UCSD-AML1 (cell line): ENCODE measurements around the gene XKRX.

Experiments
- DNase-seq: peaks from one replicate; lab custom pipeline; 2025; ENCODE audit not compliant: unreplicated experiment; lab: John Stamatoyannopoulos, UW

XKRX gene

DNA sequence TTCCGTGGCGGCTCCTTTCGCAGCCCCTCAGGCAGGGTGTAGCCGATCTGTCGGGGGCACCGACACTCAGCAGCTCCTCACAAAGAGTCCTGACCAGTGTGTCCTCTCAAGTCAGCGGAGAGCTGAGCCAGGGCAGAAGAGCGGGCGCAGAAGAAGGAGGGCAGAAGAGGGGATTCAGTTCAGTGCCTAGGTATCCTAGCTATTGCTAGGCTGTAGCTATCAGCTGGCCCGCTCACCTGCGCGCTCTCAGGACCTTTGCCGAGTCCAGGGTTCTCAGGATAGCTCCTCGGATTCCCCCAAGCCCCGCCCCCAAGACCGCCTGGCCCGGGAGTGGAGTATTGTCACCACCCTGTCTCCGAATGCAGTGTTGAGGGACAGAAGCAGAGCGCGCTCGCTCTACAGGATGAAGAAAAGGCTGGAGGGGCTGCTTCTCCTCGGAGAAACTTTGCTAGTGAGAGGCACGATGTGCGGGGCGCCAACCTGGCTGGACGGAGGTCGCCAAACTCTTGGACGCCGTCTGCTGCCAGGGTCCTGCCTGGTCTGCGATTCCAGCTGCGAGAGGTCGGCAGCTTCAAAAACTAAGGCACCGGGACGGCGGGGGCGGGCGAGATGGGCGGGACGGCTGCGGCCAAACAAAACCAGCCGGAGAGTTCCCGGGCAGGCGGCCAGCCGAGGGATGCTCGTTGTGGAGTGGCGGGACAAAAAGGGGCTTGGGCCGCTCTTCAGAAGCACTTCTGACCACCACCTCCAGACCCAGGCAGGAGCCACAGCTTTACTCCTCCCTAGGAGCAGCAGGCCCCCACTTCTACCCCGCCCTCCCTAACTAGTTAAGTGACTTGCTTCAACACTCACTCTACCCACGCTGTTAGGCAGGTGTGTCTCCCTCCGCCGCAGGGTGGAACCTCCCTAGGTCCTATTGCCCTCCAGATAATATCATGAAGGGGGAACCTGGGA, at the start of gene XKRX:
Gene XKRX, minus strand, starts transcription at position 258 of the 954 bp plus-strand sequence. CDS start 613 bp downstream, outside the sequence.
- no peak for DNase-seq

- DNase-seq = no peak
Measured at GRCh38 chrX:100976211-100976610, 47.5 kb upstream of the XKRX start.

- no peak for DNase-seq
Measured at GRCh38 chrX:100975212-100975611, 46.5 kb upstream of the XKRX start.

DNA sequence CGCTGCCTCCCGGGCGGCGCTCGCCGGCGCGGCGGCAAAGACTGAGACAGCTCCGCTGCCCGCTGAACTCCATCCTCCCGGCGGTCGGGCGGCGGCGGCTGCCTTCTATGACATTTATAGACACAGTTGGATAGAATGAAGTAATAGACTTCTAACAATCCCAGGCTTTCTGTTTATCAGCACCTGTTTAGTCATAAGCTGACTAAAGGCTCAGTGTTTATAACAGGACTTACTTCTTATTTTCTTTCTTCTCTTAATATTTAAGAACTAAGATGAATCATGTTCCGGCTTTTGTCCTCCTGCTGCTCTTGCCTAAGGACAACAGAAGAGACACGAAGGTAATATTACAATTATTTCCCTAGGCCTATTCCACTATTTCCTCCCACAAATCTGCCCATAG, 44.7 kb upstream of the XKRX start:
- no peak for DNase-seq

GRCh38 chrX:100969936-100970335, 41.2 kb upstream of the XKRX start:
- no peak for DNase-seq

GRCh38 chrX:100969408-100969807, 40.7 kb upstream of the XKRX start, which contains the start of gene ARL13A:
Gene ARL13A (plus strand): TSS chrX:100969708. CDS start chrX:100973690, 3,982 bp downstream.
- DNase-seq = no peak

GRCh38 chrX:100964362-100964761, 35.6 kb upstream of the XKRX start:
- no peak for DNase-seq

- no peak for DNase-seq
Measured at GRCh38 chrX:100962811-100963210, 34.1 kb upstream of the XKRX start.

- DNase-seq = no peak
Measured at GRCh38 chrX:100948557-100948956, 19.8 kb upstream of the XKRX start.

DNA sequence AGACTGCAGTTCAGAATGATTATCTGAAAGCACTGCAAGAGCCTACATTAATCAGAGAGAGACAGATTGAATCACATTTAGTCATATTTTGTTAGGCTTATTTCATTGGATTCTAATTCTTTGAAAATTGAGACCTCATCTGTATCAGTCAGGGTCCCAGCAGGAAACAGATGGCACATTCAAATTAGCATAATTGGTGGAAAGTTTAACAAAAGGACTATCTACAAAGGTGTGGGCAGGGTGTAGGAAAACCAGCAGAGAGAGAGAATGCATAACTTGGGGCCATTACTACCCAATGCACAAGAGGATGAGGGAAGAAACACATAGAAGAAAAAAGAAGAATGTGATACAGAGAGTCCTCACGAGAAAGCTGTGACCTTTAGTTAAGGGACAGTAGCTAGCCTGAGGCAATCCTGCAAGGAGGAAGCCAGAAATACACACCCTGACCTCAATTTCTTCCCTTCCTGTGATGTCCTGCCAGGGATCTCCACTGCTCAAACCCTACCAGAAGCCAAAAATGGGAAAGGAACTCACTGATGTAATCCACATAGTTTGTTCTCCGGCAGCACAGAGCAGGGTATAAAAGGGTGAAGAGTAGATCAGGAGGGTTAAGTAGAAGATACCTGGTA, 17.7 kb upstream of the XKRX start:
- no peak for DNase-seq

DNA sequence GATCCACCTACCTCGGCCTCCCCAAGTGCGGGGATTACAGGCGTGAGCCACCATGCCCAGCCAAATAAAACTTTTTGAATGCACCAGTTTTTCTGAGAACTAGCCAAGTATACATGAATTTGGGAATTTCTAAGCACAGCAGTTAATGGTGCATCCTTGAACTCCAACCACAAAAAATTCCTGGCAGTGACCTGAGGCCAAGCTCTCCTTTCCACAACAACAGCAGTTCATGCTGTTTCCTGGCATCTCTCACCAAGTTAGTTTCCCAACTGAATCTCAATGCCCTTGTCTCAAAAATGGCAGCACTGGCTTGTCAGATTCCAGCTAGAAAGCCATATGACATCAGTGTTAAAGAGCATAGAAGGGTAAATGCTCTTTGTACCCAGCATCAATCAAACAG, 15.9 kb upstream of the XKRX start:
- no peak for DNase-seq

DNA sequence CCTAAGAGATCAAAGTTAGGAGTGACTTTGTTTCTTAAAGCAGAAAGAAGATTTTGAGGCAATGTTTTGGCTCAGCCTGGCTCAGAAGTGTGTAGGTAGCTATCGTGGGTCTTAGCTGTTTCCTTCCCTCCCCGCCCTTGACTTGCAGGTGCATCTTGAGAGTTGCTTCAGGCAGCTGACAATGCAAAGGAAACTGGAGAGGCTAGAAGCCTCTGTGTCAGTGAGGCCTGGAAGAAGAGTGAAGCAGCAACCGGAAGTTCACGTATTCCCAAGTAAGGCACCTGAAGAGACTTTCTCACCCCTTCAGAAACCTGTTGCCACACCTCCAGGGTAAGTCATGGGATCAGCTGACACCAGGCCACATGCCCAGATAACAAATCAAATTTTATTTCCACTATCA, 10.6 kb upstream of the XKRX start:
- no peak for DNase-seq

- DNase-seq = no peak
Measured at GRCh38 chrX:100935767-100936166, 7.0 kb upstream of the XKRX start.

- DNase-seq = no peak
Measured at GRCh38 chrX:100931925-100932285, 3.2 kb upstream of the XKRX start.

- DNase-seq = no peak
Measured at GRCh38 chrX:100931218-100931924, 2.7 kb upstream of the XKRX start.

DNA sequence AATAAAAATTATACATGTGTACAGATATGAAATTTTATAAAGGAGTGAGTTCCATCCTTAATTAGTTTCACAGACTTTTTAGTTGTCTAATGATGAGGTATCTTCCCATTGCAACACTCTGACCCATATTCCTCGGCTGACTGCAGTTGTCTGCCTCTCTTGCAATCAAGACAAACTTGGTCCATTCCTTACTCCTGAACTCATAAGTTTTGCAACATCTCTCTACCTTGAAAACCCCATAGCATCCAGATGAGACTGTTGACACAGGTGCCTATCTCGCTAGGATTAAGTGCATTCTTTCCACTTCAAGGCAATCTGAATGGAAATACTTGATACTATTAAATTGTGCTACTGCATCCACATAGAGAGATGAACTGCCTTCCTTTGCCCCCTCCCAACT, 2.3 kb downstream of the XKRX start:
- no peak for DNase-seq

GRCh38 chrX:100924375-100924774, 4.3 kb downstream of the XKRX start:
- DNase-seq = no peak

DNA sequence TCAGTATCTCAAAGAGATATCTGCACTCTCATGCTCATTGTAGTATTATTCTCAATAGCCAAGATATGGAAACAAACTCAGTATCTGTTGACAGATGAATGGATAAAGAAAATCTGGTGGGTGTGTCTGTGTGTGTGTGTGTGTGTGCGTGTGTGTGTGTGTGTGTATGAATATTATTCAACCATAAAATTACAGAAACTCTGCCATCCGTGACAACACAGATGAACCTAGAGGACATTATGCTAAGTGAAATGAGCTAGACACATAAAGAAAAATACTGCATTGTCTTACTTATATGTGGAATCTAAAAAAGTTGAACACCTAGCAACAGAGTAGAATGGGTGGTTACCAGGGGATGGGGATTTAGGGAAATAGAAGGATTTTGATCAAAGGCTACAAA, 13.2 kb downstream of the XKRX start:
- no peak for DNase-seq

DNA sequence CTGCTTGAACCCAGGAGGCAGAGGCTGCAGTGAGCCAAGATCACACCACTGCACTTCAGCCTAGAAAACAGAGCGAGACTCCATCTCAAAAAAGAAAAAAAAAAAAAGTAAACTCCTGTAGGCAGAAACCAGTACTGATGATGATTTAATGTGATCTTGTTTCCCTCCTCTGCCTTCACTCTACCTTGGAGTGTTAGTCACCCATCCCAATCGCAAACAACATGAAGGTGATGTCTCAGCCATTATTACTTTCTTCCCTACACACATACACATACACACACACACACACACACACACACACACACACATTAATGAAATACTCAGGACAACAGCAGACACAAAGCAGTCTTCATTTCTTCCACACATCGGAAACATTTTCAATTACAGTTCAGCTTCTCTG, 15.6 kb downstream of the XKRX start:
- no peak for DNase-seq

GRCh38 chrX:100911731-100912130, 17.0 kb downstream of the XKRX start:
- no peak for DNase-seq

GRCh38 chrX:100905620-100906019, 23.1 kb downstream of the XKRX start:
- DNase-seq = no peak

DNA sequence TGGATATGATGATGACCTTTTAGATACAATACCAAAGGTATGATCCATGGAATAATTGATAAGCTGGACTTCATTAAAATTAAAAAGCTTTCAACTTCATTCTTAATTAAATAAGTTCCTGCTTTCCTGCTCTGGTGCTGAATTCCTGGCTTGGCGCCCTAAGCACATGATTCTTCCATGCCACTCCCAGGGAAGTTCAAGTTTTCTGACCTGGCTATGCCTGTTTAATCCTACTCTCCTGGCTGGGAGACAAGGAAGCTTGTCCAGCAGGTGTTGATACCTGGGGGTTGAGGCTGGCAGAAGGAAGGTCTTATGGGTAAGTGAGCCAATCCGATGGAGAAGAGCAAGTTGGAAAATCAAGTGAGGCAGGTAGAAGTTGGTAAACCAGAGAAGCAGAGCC, 24.3 kb downstream of the XKRX start:
- DNase-seq = no peak
